ENCODE measurements around the gene P2RY6.

GRCh38 chr11:73277467-73277866 is 5.3 kb downstream of the P2RY6 start:
- TF ChIP-seq CTCF (IDR thresholded peaks at IDR 0.05) (no peak), POLR2AphosphoS5 (IDR thresholded peaks at IDR 0.05) (no peak), POLR2A (IDR thresholded peaks at IDR 0.05) (no peak)

Measured in stomach (tissue), 4 donors.